GM12878 (cell line): ENCODE results near the gene C11orf52. TPM values are rescaled to one million over a fixed set of nuclear protein-coding genes. Genes with fewer than 3 reads are reported as not detected.

ENCODE experiments used
- BCL11A ChIP-seq: IDR thresholded peaks from 2 replicates; pipeline ENCODE4 v1.6.1; 2011; ENCODE audit warnings: low read depth, low read length
- EED ChIP-seq: sonication (generic); IDR thresholded peaks from 2 replicates; pipeline ENCODE4 v1.6.1; 2016; ENCODE audit warnings: antibody characterized with exemption, low read depth
- IRF4 ChIP-seq: IDR thresholded peaks from 2 replicates; pipeline ENCODE4 v1.6.1; 2011; ENCODE audit warnings: low read depth, low read length
- JUNB ChIP-seq: IDR thresholded peaks from 2 replicates; pipeline ENCODE4 v1.6.1; 2016; ENCODE audit warnings: antibody characterized with exemption, mild to moderate bottlenecking
- MEF2A ChIP-seq: IDR thresholded peaks from 2 replicates; pipeline ENCODE4 v1.6.1; 2011; ENCODE audit warnings: low read depth, mild to moderate bottlenecking, low read length, moderate library complexity; ENCODE audit not compliant: insufficient read depth
- MYC ChIP-seq: IDR thresholded peaks from 2 replicates; pipeline ENCODE4 v1.6.1; 2011; ENCODE audit warnings: mild to moderate bottlenecking, low read length, moderate library complexity, inconsistent platforms; ENCODE audit not compliant: insufficient read depth, insufficient replicate concordance, insufficient read length, severe bottlenecking
- PAX8 ChIP-seq: fragments of 450-650 bp; IDR thresholded peaks from 2 replicates; pipeline ENCODE4 v1.6.1; 2017; ENCODE audit warnings: mild to moderate bottlenecking, moderate library complexity
- POLR2A ChIP-seq: IDR thresholded peaks from 2 replicates; pipeline ENCODE4 v1.6.1; 2011; ENCODE audit warnings: low read depth, mild to moderate bottlenecking, low read length
- TCF12 ChIP-seq: IDR thresholded peaks from 2 replicates; pipeline ENCODE4 v1.6.1; 2011; ENCODE audit warnings: low read depth, mild to moderate bottlenecking, low read length
- YY1 ChIP-seq: IDR thresholded peaks from 2 replicates; pipeline ENCODE4 v1.6.1; 2011; ENCODE audit warnings: low read depth, mild to moderate bottlenecking, low read length
- ZNF207 ChIP-seq: fragments of 450-650 bp; IDR thresholded peaks from 2 replicates; pipeline ENCODE4 v1.6.1; 2014; ENCODE audit warnings: antibody characterized with exemption, mild to moderate bottlenecking, borderline replicate concordance
- polyA plus RNA-seq, 11 experiments: library from polyadenylated mRNA; depleted of rRNA in 4 of 11; unstranded in 6 of 11; stranded (reverse) in 5 of 11; fragments of >200 nt; fragmentation: Nextera tagmentation in 4 of 11; fragmentation: Illumina TruSeq in 1 of 11; extraction: Ambion mirVana in 4 of 11; extraction: Trizol in 1 of 11; gene quantifications; 1 replicate in 1 of 11; 2 replicates in 10 of 11; pipeline versions ENCODE4 v1.2.1 to v1.2.3, GENCODE V29; 2011 to 2016; ENCODE audit warnings: inconsistent platforms in 2 of 11, missing spikeins in 2 of 11, low read depth in 1 of 11
- total RNA-seq, 4 experiments: library from RNA; depleted of rRNA in 3 of 4; stranded (reverse); fragments of >200 nt in 3 of 4; fragmentation: Illumina TruSeq in 1 of 4; extraction: Trizol in 1 of 4; gene quantifications; 2 replicates each; pipeline versions ENCODE4 v1.2.1 to v1.2.3, GENCODE V29; 2013 to 2021
- TF ChIP-seq, protein P1 (sequence below): fragments of 150-350 bp; IDR thresholded peaks from 2 replicates; pipeline ENCODE4 v1.6.1; 2016; ENCODE audit warnings: low read depth, low read length
- TF ChIP-seq, protein P2 (sequence below): fragments of 450-650 bp; conservative IDR thresholded peaks from 2 replicates; pipeline ENCODE4 v1.6.1; 2017; ENCODE audit warnings: mild to moderate bottlenecking, moderate library complexity
- TF ChIP-seq, protein P3 (sequence below): IDR thresholded peaks from 2 replicates; pipeline ENCODE4 v1.6.1; 2012; ENCODE audit warnings: improper control_type of control experiment, low read depth, low read length; ENCODE audit not compliant: insufficient replicate concordance

C11orf52 gene
- total and polyA plus RNA-seq, 10 of the 15 experiments (the other 5 are each of a cell fraction or from before 2014, with no cell fraction given), result not detected

DNA sequence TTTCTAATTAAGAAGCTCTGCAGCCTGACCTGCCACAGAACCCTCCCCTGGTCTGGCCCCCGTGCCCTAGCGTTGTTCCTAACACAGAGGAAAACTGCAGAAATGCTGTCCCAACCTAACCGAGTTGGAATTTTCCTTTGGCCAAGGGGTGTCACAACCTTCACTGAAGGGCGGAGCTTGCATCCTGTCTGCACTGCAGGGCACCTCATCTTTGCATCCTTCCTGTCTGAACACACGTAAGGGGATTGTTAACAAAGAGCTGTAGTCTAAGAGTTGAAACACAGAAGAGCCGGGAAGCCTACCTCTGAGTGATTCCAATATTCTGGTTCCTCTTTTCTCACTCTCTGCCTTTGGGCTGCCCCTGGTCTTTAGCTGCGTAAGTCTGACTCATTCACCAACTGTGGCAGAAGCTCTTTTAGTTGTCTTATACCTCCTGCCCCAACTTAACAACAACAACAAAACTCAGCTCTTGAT, 20.0 kb downstream of the C11orf52 start (continued):
- TF ChIP-seq, protein P1, sequence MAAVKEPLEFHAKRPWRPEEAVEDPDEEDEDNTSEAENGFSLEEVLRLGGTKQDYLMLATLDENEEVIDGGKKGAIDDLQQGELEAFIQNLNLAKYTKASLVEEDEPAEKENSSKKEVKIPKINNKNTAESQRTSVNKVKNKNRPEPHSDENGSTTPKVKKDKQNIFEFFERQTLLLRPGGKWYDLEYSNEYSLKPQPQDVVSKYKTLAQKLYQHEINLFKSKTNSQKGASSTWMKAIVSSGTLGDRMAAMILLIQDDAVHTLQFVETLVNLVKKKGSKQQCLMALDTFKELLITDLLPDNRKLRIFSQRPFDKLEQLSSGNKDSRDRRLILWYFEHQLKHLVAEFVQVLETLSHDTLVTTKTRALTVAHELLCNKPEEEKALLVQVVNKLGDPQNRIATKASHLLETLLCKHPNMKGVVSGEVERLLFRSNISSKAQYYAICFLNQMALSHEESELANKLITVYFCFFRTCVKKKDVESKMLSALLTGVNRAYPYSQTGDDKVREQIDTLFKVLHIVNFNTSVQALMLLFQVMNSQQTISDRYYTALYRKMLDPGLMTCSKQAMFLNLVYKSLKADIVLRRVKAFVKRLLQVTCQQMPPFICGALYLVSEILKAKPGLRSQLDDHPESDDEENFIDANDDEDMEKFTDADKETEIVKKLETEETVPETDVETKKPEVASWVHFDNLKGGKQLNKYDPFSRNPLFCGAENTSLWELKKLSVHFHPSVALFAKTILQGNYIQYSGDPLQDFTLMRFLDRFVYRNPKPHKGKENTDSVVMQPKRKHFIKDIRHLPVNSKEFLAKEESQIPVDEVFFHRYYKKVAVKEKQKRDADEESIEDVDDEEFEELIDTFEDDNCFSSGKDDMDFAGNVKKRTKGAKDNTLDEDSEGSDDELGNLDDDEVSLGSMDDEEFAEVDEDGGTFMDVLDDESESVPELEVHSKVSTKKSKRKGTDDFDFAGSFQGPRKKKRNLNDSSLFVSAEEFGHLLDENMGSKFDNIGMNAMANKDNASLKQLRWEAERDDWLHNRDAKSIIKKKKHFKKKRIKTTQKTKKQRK, result no peak
- no peak for TF ChIP-seq MEF2A
- TF ChIP-seq ZNF207, result no peak
- TF ChIP-seq IRF4, result peak; percentile 68
- peak; percentile 82 for TF ChIP-seq JUNB
- no peak for TF ChIP-seq MYC
- no peak for TF ChIP-seq TCF12
- TF ChIP-seq, protein P2, sequence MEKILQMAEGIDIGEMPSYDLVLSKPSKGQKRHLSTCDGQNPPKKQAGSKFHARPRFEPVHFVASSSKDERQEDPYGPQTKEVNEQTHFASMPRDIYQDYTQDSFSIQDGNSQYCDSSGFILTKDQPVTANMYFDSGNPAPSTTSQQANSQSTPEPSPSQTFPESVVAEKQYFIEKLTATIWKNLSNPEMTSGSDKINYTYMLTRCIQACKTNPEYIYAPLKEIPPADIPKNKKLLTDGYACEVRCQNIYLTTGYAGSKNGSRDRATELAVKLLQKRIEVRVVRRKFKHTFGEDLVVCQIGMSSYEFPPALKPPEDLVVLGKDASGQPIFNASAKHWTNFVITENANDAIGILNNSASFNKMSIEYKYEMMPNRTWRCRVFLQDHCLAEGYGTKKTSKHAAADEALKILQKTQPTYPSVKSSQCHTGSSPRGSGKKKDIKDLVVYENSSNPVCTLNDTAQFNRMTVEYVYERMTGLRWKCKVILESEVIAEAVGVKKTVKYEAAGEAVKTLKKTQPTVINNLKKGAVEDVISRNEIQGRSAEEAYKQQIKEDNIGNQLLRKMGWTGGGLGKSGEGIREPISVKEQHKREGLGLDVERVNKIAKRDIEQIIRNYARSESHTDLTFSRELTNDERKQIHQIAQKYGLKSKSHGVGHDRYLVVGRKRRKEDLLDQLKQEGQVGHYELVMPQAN, result no peak
- TF ChIP-seq EED, result peak; percentile 83
- TF ChIP-seq YY1, result 0 out of 2 replicates have a peak, but pooled peaks have one; percentile 12
- no peak for TF ChIP-seq POLR2A
- TF ChIP-seq, protein P3, sequence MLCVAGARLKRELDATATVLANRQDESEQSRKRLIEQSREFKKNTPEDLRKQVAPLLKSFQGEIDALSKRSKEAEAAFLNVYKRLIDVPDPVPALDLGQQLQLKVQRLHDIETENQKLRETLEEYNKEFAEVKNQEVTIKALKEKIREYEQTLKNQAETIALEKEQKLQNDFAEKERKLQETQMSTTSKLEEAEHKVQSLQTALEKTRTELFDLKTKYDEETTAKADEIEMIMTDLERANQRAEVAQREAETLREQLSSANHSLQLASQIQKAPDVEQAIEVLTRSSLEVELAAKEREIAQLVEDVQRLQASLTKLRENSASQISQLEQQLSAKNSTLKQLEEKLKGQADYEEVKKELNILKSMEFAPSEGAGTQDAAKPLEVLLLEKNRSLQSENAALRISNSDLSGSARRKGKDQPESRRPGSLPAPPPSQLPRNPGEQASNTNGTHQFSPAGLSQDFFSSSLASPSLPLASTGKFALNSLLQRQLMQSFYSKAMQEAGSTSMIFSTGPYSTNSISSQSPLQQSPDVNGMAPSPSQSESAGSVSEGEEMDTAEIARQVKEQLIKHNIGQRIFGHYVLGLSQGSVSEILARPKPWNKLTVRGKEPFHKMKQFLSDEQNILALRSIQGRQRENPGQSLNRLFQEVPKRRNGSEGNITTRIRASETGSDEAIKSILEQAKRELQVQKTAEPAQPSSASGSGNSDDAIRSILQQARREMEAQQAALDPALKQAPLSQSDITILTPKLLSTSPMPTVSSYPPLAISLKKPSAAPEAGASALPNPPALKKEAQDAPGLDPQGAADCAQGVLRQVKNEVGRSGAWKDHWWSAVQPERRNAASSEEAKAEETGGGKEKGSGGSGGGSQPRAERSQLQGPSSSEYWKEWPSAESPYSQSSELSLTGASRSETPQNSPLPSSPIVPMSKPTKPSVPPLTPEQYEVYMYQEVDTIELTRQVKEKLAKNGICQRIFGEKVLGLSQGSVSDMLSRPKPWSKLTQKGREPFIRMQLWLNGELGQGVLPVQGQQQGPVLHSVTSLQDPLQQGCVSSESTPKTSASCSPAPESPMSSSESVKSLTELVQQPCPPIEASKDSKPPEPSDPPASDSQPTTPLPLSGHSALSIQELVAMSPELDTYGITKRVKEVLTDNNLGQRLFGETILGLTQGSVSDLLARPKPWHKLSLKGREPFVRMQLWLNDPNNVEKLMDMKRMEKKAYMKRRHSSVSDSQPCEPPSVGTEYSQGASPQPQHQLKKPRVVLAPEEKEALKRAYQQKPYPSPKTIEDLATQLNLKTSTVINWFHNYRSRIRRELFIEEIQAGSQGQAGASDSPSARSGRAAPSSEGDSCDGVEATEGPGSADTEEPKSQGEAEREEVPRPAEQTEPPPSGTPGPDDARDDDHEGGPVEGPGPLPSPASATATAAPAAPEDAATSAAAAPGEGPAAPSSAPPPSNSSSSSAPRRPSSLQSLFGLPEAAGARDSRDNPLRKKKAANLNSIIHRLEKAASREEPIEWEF, result no peak
- TF ChIP-seq BCL11A, result peak; percentile 71
- TF ChIP-seq PAX8, result no peak
